HEK293 (cell line): Measurements from ENCODE around the gene S1PR2.

Experiments
- CTCF ChIA-PET: fragments of 350-600 bp; formaldehyde crosslinking; extraction: SDS; loops from one replicate; lab custom pipeline; 2021; ENCODE audit warnings: antibody characterized with exemption; lab: Yijun Ruan, JAX
- POLR2A ChIA-PET: fragments of 300-600 bp; formaldehyde crosslinking; extraction: SDS; loops from one replicate; lab custom pipeline; 2020; ENCODE audit warnings: antibody characterized with exemption, inconsistent platforms; lab: Yijun Ruan, JAX
- H3K27ac ChIP-seq: fragments of 200-500 bp; sonication (Bioruptor generic); 2 replicates; pipeline ENCODE4 v1.5.1; 2014; ENCODE audit warnings: low read depth, low read length, control low read depth, inconsistent platforms; ENCODE audit errors: extremely low read depth
- H3K36me3 ChIP-seq, 2 experiments: fragments of 200-500 bp in 1 of 2; sonication (Bioruptor generic) in 1 of 2; 1 replicate in 1 of 2; 2 replicates in 1 of 2; pipeline ENCODE4 v1.5.1; 2014 to 2017; ENCODE audit warnings: inconsistent platforms in 2 of 2, low read length in 2 of 2; ENCODE audit not compliant: control insufficient read depth in 2 of 2, insufficient read depth in 1 of 2
- H3K4me1 ChIP-seq: fragments of 200-500 bp; sonication (Bioruptor generic); 2 replicates; pipeline ENCODE4 v1.5.1; 2014; ENCODE audit warnings: mild to moderate bottlenecking, low read length, inconsistent platforms; ENCODE audit not compliant: control insufficient read depth, insufficient read depth
- H3K4me3 ChIP-seq: 2 replicates; pipeline ENCODE4 v1.5.1; 2011; ENCODE audit warnings: low read depth, mild to moderate bottlenecking, control low read depth, low read length, moderate library complexity
- H3K9me3 ChIP-seq: fragments of 200-500 bp; sonication (Bioruptor generic); 2 replicates; pipeline ENCODE4 v1.5.1; 2014; ENCODE audit warnings: low read depth, low read length, inconsistent platforms; ENCODE audit not compliant: control insufficient read depth, insufficient read depth
- GLI2 ChIP-seq: fragments of 450-650 bp; formaldehyde crosslinking; IDR thresholded peaks from 2 replicates; pipeline ENCODE4; 2017; ENCODE audit warnings: missing biosample characterization, missing genetic modification characterization, low read depth, borderline replicate concordance
- KLF9 ChIP-seq: fragments of 450-650 bp; formaldehyde crosslinking; IDR thresholded peaks from 2 replicates; pipeline ENCODE4 v1.5.1; 2016; ENCODE audit warnings: missing biosample characterization, missing genetic modification characterization, low read depth
- PATZ1 ChIP-seq: fragments of 450-650 bp; formaldehyde crosslinking; IDR thresholded peaks from 2 replicates; pipeline ENCODE4 v1.5.1; 2016; ENCODE audit warnings: missing biosample characterization, missing genetic modification characterization
- PRDM1 ChIP-seq: fragments of 450-650 bp; formaldehyde crosslinking; IDR thresholded peaks from 2 replicates; pipeline ENCODE4; 2016; ENCODE audit warnings: missing biosample characterization, missing genetic modification characterization
- RBAK ChIP-seq: fragments of 450-650 bp; formaldehyde crosslinking; IDR thresholded peaks from 2 replicates; pipeline ENCODE4 v1.5.1; 2016; ENCODE audit warnings: missing biosample characterization, missing genetic modification characterization
- SALL2 ChIP-seq: fragments of 450-650 bp; formaldehyde crosslinking; IDR thresholded peaks from 2 replicates; pipeline ENCODE4 v1.5.0; 2017; ENCODE audit warnings: missing biosample characterization, mild to moderate bottlenecking, missing genetic modification characterization, borderline replicate concordance
- SP7 ChIP-seq: fragments of 450-650 bp; formaldehyde crosslinking; IDR thresholded peaks from 2 replicates; pipeline ENCODE4 v1.5.1; 2016; ENCODE audit warnings: missing biosample characterization, missing genetic modification characterization
- ZNF10 ChIP-seq: fragments of 450-650 bp; formaldehyde crosslinking; IDR thresholded peaks from 2 replicates; pipeline ENCODE4 v1.5.1; 2017; ENCODE audit warnings: missing biosample characterization, missing genetic modification characterization
- ZNF121 ChIP-seq: fragments of 450-650 bp; formaldehyde crosslinking; IDR thresholded peaks from 2 replicates; pipeline ENCODE4 v1.5.1; 2016; ENCODE audit warnings: missing biosample characterization, missing genetic modification characterization
- ZNF239 ChIP-seq: fragments of 450-650 bp; formaldehyde crosslinking; IDR thresholded peaks from 2 replicates; pipeline ENCODE4 v1.5.1; 2016; ENCODE audit warnings: missing biosample characterization, missing genetic modification characterization
- ZNF248 ChIP-seq: fragments of 450-650 bp; formaldehyde crosslinking; IDR thresholded peaks from 2 replicates; pipeline ENCODE4 v1.5.1; 2017; ENCODE audit warnings: missing biosample characterization, missing genetic modification characterization
- ZNF501 ChIP-seq: fragments of 450-650 bp; formaldehyde crosslinking; IDR thresholded peaks from 2 replicates; pipeline ENCODE4 v1.5.1; 2016; ENCODE audit warnings: missing biosample characterization, missing genetic modification characterization
- ZNF610 ChIP-seq: fragments of 450-650 bp; formaldehyde crosslinking; IDR thresholded peaks from 2 replicates; pipeline ENCODE4 v1.5.1; 2016; ENCODE audit warnings: missing biosample characterization, missing genetic modification characterization, borderline replicate concordance
- ZNF624 ChIP-seq: fragments of 450-650 bp; formaldehyde crosslinking; IDR thresholded peaks from 2 replicates; pipeline ENCODE4 v1.5.1; 2017; ENCODE audit warnings: missing biosample characterization, missing genetic modification characterization
- ZNF785 ChIP-seq: fragments of 450-650 bp; formaldehyde crosslinking; IDR thresholded peaks from 2 replicates; pipeline ENCODE4 v1.5.1; 2016; ENCODE audit warnings: missing biosample characterization, missing genetic modification characterization
- ZSCAN30 ChIP-seq: fragments of 450-650 bp; IDR thresholded peaks from 2 replicates; pipeline ENCODE4 v1.5.1; 2018; ENCODE audit warnings: missing biosample characterization, mild to moderate bottlenecking, missing genetic modification characterization, moderate library complexity
- TF ChIP-seq, protein P1 (sequence below): fragments of 450-650 bp; formaldehyde crosslinking; IDR thresholded peaks from 2 replicates; pipeline ENCODE4 v1.5.1; 2016; ENCODE audit warnings: missing biosample characterization, missing genetic modification characterization

The S1PR2 gene

GRCh38 chr19:10251792-10252694 is 20.9 kb upstream of the S1PR2 start, which contains the start of gene MRPL4 (continued):
- peak; percentile 90 for TF ChIP-seq ZNF610 (tag by site-specific recombination)
- peak; percentile 95 for TF ChIP-seq SP7
- peak; percentile 96 for TF ChIP-seq ZNF501 (tag by site-specific recombination)
- TF ChIP-seq PATZ1 (tag by site-specific recombination): peak; percentile 74
- TF ChIP-seq PRDM1: no peak
- TF ChIP-seq ZNF239: no peak; the same call in 1 of the 2 replicates
- TF ChIP-seq ZNF10: peak; percentile 69; the same call in 1 of the 2 replicates
- no peak for TF ChIP-seq ZNF248 (tag by site-specific recombination)
- TF ChIP-seq KLF9 (tag by site-specific recombination): peak; percentile 70; the same call in 1 of the 2 replicates

DNA sequence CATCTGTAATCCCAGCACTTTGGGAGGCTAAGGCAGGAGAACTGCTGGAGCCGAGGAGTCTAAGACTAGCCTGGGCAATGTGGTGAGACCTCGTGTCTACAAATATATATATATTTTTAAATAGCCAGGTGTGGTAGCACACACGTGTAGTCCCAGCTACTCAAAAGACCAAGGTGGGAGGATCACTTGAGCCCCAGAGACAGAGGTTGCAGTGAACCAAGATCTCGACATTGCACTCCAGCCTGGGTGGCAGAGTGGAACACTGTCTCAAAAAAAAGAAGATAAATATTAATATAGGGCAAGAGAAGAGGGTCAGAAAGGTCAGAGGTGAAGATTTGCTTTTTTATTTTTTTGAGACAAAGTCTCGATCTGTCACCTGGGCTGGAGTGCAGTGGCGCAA is 15.4 kb upstream of the S1PR2 start:
- POLR2A ChIA-PET: no interaction called here
- no peak overlapping the region for H3K27ac ChIP-seq
- H3K4me3 ChIP-seq: no peak overlapping the region
- CTCF ChIA-PET: interaction anchor here (0.6 to 1.1 kb wide), 3 partner anchors 13 to 170 kb away, joined by 3 read pairs; no protein-coding TSS in a partner anchor
- H3K36me3 ChIP-seq: no peaks in the 10 kb centered on the region
- no peaks in the 10 kb centered on the region for H3K4me1 ChIP-seq
- no peaks in the 10 kb centered on the region for H3K9me3 ChIP-seq
- TF ChIP-seq ZSCAN30: no peak
- no peak for TF ChIP-seq GLI2 (tag by site-specific recombination)
- no peak for TF ChIP-seq ZNF121
- TF ChIP-seq, all 188 proteins: peak for 0

DNA sequence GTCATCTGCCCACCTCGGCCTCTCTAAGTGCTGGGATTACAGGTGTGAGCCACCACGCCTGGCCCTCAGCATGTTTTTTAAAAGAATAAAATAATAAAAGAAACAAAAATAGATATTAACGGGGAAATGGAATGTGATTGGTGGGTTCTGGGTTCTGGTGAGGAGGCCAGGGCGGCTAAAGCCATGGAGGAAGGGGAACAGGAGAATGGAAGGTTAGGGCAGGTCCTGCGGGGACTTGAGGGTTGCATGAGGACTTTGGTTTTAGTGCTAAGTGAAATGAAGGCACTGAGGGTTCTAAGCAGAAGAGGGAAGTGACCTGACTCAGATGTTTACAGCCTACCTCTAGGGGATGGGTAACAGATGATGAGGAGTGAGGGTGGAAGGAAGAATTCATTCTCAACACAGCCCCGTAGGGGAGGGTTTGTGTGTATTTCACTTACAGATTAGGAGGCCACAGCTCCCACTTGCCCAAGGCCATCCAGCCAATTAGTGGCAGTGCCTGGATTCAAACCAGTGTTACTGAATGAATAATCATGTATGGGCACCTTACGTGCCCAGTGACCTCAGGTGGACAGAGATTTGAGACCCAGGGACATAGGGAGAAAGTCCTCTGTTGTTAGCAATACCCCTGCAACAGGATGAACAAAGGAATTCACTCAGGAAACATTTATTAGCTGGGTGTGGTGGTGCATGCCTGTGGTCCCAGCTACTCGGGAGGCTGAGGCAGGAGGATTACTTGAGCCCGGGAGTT is 14.2 kb upstream of the S1PR2 start:
- Histone ChIP-seq H3K9me3 (no peaks in the 10 kb centered on the region), H3K27ac (no peak overlapping the region), H3K36me3 (no peaks in the 10 kb centered on the region), H3K4me1 (no peaks in the 10 kb centered on the region), H3K4me3 (no peak overlapping the region)
- CTCF ChIA-PET: interaction anchor here (0.6 to 1.1 kb wide), 3 partner anchors 14 to 146 kb away, joined by 3 read pairs; no protein-coding TSS in a partner anchor
- no peak for TF ChIP-seq ZNF785 (tag by site-specific recombination)
- no peak for TF ChIP-seq ZNF624 (tag by site-specific recombination)
- TF ChIP-seq SALL2: no peak
- TF ChIP-seq, protein P1, sequence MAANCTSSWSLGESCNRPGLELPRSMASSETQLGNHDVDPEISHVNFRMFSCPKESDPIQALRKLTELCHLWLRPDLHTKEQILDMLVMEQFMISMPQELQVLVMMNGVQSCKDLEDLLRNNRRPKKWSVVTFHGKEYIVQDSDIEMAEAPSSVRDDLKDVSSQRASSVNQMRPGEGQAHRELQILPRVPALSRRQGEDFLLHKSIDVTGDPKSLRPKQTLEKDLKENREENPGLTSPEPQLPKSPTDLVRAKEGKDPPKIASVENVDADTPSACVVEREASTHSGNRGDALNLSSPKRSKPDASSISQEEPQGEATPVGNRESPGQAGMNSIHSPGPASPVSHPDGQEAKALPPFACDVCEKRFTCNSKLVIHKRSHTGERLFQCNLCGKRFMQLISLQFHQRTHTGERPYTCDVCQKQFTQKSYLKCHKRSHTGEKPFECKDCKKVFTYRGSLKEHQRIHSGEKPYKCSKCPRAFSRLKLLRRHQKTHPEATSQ (tag by site-specific recombination): no peak
- no peak for TF ChIP-seq RBAK (tag by site-specific recombination)
- POLR2A ChIA-PET: no interaction called here
